ENCODE measurements around the gene CCL11.

The CCL11 gene

GRCh38 chr17:34257986-34258326 is 27.6 kb upstream of the CCL11 start:
- no peak for DNase-seq

- no peak for DNase-seq
These were observed 26.4 kb upstream of the CCL11 start for GRCh38 chr17:34259146-34259545.

GRCh38 chr17:34260861-34261260 is 24.7 kb upstream of the CCL11 start:
- no peak for DNase-seq

- no peak for DNase-seq
These were observed 23.8 kb upstream of the CCL11 start for GRCh38 chr17:34261568-34262337.

GRCh38 chr17:34265711-34266110 is 19.8 kb upstream of the CCL11 start:
- DNase-seq = no peak

GRCh38 chr17:34269969-34270368 is 15.6 kb upstream of the CCL11 start, which contains the start of gene CCL7:
Gene CCL7, plus strand, starts transcription at chr17:34270221. Its CDS starts 70 bp downstream, at chr17:34270291.
- no peak for DNase-seq

GRCh38 chr17:34275881-34276280 is 9.7 kb upstream of the CCL11 start:
- no peak for DNase-seq

GRCh38 chr17:34276826-34277225 is 8.7 kb upstream of the CCL11 start:
- DNase-seq = no peak

GRCh38 chr17:34283571-34283970 is 2.0 kb upstream of the CCL11 start:
- no peak for DNase-seq

- no peak for DNase-seq
These were observed 2.3 kb downstream of the CCL11 start for GRCh38 chr17:34287875-34288274.

- DNase-seq = no peak
These were observed 5.0 kb downstream of the CCL11 start for GRCh38 chr17:34290586-34290985.

- no peak for DNase-seq
These were observed 6.3 kb downstream of the CCL11 start for GRCh38 chr17:34291721-34292348.

- DNase-seq = no peak
These were observed 13.5 kb downstream of the CCL11 start for GRCh38 chr17:34299027-34299426.

- no peak for DNase-seq
These were observed 14.5 kb downstream of the CCL11 start for GRCh38 chr17:34299956-34300577.

GRCh38 chr17:34300652-34301370 is 15.3 kb downstream of the CCL11 start:
- no peak for DNase-seq

- DNase-seq = no peak
These were observed 16.4 kb downstream of the CCL11 start for GRCh38 chr17:34301986-34302385.

GRCh38 chr17:34302636-34303035 is 17.1 kb downstream of the CCL11 start:
- no peak for DNase-seq

- DNase-seq = no peak
These were observed 18.1 kb downstream of the CCL11 start for GRCh38 chr17:34303606-34304005.

GRCh38 chr17:34305061-34305460 is 19.5 kb downstream of the CCL11 start:
- DNase-seq = no peak

- DNase-seq = no peak
These were observed 20.1 kb downstream of the CCL11 start for GRCh38 chr17:34305606-34306005.

GRCh38 chr17:34306466-34306865 is 20.9 kb downstream of the CCL11 start:
- no peak for DNase-seq

GRCh38 chr17:34307110-34307509 is 21.6 kb downstream of the CCL11 start:
- DNase-seq = no peak

GRCh38 chr17:34308371-34308770 is 22.8 kb downstream of the CCL11 start:
- DNase-seq = no peak

GRCh38 chr17:34311291-34311690 is 25.7 kb downstream of the CCL11 start:
- DNase-seq = no peak

All from activated gamma-delta T cell treated with Interleukin-2 at 50 U/mL for 16 hours (primary cell).